ENCODE measurements around the gene FNBP1L. TPM values are rescaled to one million over a fixed set of nuclear protein-coding genes. Genes with fewer than 3 reads are reported as not detected.
A peak's percentile ranks its signal among the peaks of the same experiment; 100 is the strongest.

Gene FNBP1L
- polyA plus RNA-seq, 1 of the 3 experiments (the other 2 are of a cell fraction) = 16.5 TPM

DNA sequence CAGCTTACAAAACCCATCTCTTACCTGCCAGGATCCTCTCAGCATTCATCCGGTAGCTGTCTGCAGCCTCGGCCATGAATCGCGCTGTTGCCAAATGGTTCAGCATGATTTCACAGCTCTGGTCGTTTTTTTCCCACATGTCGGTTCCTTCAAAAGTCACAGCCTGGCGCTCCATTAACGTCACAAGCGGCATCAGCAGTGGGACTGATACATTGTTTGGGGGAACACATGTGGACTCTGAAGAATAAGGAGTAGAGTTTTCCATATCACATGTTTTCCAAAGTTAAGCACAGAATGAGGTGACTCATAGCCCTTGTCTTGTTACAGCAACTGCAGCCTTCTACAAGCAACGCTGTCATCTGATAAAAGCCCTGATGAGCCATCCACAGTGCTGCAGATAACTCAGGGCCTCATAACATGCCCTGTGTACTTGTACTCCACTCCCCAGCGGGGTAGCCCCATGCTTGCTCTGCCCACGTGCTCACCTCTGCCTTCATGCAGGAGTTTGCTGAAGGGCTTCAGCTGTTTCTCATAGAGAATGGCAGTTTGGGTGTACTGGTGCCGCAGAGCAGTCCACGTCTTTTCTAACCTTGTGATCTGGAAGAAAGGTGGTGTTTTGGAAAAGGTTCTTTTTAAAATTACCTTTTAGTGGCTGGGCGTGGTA lies 119.5 kb downstream of the FNBP1L start (continued):
- peak; percentile 91 for TF ChIP-seq SIN3A (IDR thresholded peaks at IDR 0.05; ENCODE audit: borderline replicate concordance, low read depth, low read length)
- TF ChIP-seq NRF1 (IDR thresholded peaks at IDR 0.05; ENCODE audit: low read depth, low read length) = no peak
- no peak for TF ChIP-seq USF2 (IDR thresholded peaks at IDR 0.05; ENCODE audit: borderline replicate concordance, low read depth, low read length)
- TF ChIP-seq TEAD4 (IDR thresholded peaks at IDR 0.05; ENCODE audit: borderline replicate concordance, insufficient read depth) = no peak
- TF ChIP-seq RXRA (IDR thresholded peaks at IDR 0.05; ENCODE audit: borderline replicate concordance, low read depth) = no peak
- TF ChIP-seq TAF1 (IDR thresholded peaks at IDR 0.05; ENCODE audit: borderline replicate concordance, low read depth, low read length) = no peak
- TF ChIP-seq EZH2phosphoT487 (IDR thresholded peaks at IDR 0.05; ENCODE audit: borderline replicate concordance, low read depth) = no peak
- TF ChIP-seq RAD21 (IDR thresholded peaks at IDR 0.05; ENCODE audit: low read length) = no peak
- TF ChIP-seq FOXM1 (IDR thresholded peaks at IDR 0.05; ENCODE audit: low read depth) = no peak
- TF ChIP-seq USF1 (IDR thresholded peaks at IDR 0.05; ENCODE audit: borderline replicate concordance, low read depth) = peak; percentile 64; the same call in 1 of the 2 replicates
- TF ChIP-seq FOXJ3 (CRISPR knock-in tag; IDR thresholded peaks at IDR 0.05) = 0 out of 2 replicates have a peak, but pooled peaks have one; percentile 22
- peak; percentile 39; the same call in 1 of the 2 replicates for TF ChIP-seq YY1 (IDR thresholded peaks at IDR 0.05; ENCODE audit: low read depth)
- TF ChIP-seq, protein P1, sequence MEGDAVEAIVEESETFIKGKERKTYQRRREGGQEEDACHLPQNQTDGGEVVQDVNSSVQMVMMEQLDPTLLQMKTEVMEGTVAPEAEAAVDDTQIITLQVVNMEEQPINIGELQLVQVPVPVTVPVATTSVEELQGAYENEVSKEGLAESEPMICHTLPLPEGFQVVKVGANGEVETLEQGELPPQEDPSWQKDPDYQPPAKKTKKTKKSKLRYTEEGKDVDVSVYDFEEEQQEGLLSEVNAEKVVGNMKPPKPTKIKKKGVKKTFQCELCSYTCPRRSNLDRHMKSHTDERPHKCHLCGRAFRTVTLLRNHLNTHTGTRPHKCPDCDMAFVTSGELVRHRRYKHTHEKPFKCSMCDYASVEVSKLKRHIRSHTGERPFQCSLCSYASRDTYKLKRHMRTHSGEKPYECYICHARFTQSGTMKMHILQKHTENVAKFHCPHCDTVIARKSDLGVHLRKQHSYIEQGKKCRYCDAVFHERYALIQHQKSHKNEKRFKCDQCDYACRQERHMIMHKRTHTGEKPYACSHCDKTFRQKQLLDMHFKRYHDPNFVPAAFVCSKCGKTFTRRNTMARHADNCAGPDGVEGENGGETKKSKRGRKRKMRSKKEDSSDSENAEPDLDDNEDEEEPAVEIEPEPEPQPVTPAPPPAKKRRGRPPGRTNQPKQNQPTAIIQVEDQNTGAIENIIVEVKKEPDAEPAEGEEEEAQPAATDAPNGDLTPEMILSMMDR (IDR thresholded peaks at IDR 0.05) = no peak
- TF ChIP-seq GATA2 (CRISPR knock-in tag; IDR thresholded peaks at IDR 0.05) = no peak
- TF ChIP-seq CHD2 (IDR thresholded peaks at IDR 0.05; ENCODE audit: low read length, partially characterized antibody) = no peak

GRCh38 chr1:93569489-93569888 lies 121.6 kb downstream of the FNBP1L start:
- Histone ChIP-seq H3K4me3 (ENCODE audit: low read depth in 2 of 2, low read length in 1 of 2) (no peak overlapping the region), H3K36me3 (replicated peaks in 1 of 2; ENCODE audit: control insufficient read depth in 1 of 2, insufficient read depth in 2 of 2, low read length in 1 of 2) (peaks cover 59 to 75% of the 10 kb centered on the region in 2 experiments), H3K4me1 (ENCODE audit: control insufficient read depth in 1 of 2, insufficient read depth in 2 of 2, low read depth in 1 of 2, low read length in 1 of 2) (peaks cover 9 to 17% of the 10 kb centered on the region in 2 experiments; a peak in 3 of 4 replicates), H3K9me2 (no peaks in the 10 kb centered on the region), H3K27ac (ENCODE audit: low read depth in 2 of 2, low read length in 1 of 2) (peak overlapping the region in 1 of 2 experiments; percentile 80; a peak in 1 of 4 replicates), H2AFZ (ENCODE audit: low read depth) (no peak overlapping the region), H3K9me3 (no peaks in the 10 kb centered on the region), H3K9ac (no peak overlapping the region), H3F3A (replicated peaks; ENCODE audit: insufficient read depth) (peaks cover 71% of the 10 kb centered on the region), H3K4me2 (no peak overlapping the region), H4K20me1 (ENCODE audit: insufficient read depth) (peaks cover 19% of the 10 kb centered on the region), H3K79me2 (ENCODE audit: insufficient read depth) (peaks cover 48% of the 10 kb centered on the region), H3K27me3 (ENCODE audit: insufficient read depth) (no peaks in the 10 kb centered on the region)
- TF ChIP-seq IRF3 (IDR thresholded peaks at IDR 0.05; ENCODE audit: low read depth, low read length) = no peak
- TF ChIP-seq MAX (IDR thresholded peaks at IDR 0.05; ENCODE audit: low read depth) = no peak
- TF ChIP-seq TCF12 (IDR thresholded peaks at IDR 0.05) = no peak
- POLR2A ChIA-PET = no interaction called here
- WGBS (ENCODE audit: low lambda C conversion rate) = 100% methylated on average over 2 of the region's 2 CpGs
- CTCF ChIA-PET = interaction anchor here (0.8 kb wide), 1 partner anchor 265 kb away, joined by 3 read pairs; no protein-coding TSS in a partner anchor
- no peak for DNase-seq

All from SK-N-SH (cell line).